Thyroid gland (tissue), 4 donors: ENCODE measurements around the gene TUBB2B.

Experiments used
- CTCF ChIP-seq, 6 experiments: fragments of 200-600 bp in 3 of 6; fragments of 450-650 bp in 3 of 6; sonication (generic) in 3 of 6; IDR thresholded peaks; one replicate each; pipeline ENCODE4 v1.5.1; 2016 to 2019; ENCODE audit warnings: antibody characterized with exemption in 6 of 6, mild to moderate bottlenecking in 2 of 6, inconsistent platforms in 1 of 6, moderate library complexity in 1 of 6
- POLR2A ChIP-seq, 2 donors: fragments of 450-650 bp; IDR thresholded peaks; one replicate each; pipeline ENCODE4 v1.6.1; 2017; ENCODE audit warnings: antibody characterized with exemption in 2 of 2, mild to moderate bottlenecking in 2 of 2, moderate library complexity in 1 of 2

- TF ChIP-seq CTCF (IDR thresholded peaks at IDR 0.05) (no peak), POLR2A (IDR thresholded peaks at IDR 0.05) (no peak)
These were observed 20.0 kb upstream of the TUBB2B start for GRCh38 chr6:3247255-3248146.
